Stimulated activated naive B cell treated with anti-CD40 and anti-IgM and Interleukin-4, amounts not matched to agents 10 μg/mL and 1 μg/mL and 100 μg/mL, for 72 hours (primary cell): ENCODE data around the gene ZNF76.

Experiments
- ATAC-seq, 2 donors: fragments of 150-1000 bp; cut with Tn5 transposase; replicated peaks; 2 replicates each; pipeline ENCODE4 v1.10.0; 2021; ENCODE audit warnings: moderate library complexity in 1 of 2
- DNase-seq: peaks from one replicate; pipeline ENCODE4 v3.0.0; 2021
- H3K27ac Mint-ChIP-seq: one replicate; pipeline ENCODE4 v1.8.0; 2022; ENCODE audit warnings: mild to moderate bottlenecking, mixed read lengths
- H3K27me3 Mint-ChIP-seq, 2 donors: one replicate each; pipeline ENCODE4 v1.8.0; 2022; ENCODE audit warnings: mixed read lengths in 2 of 2
- H3K36me3 Mint-ChIP-seq, 2 donors: one replicate each; pipeline ENCODE4 v1.8.0; 2022; ENCODE audit warnings: mixed read lengths in 2 of 2, mild to moderate bottlenecking in 1 of 2
- H3K4me1 Mint-ChIP-seq, 2 donors: one replicate each; pipeline ENCODE4 v1.8.0; 2022; ENCODE audit warnings: mixed read lengths in 2 of 2, mild to moderate bottlenecking in 1 of 2
- H3K4me3 Mint-ChIP-seq, 2 donors: one replicate each; pipeline ENCODE4 v1.8.0; 2022; ENCODE audit warnings: mild to moderate bottlenecking in 2 of 2, mixed read lengths in 2 of 2, moderate library complexity in 1 of 2
- H3K9me3 Mint-ChIP-seq, 2 donors: one replicate each; pipeline ENCODE4 v1.8.0; 2022; ENCODE audit warnings: mixed read lengths in 2 of 2, mild to moderate bottlenecking in 1 of 2

Gene ZNF76

DNA sequence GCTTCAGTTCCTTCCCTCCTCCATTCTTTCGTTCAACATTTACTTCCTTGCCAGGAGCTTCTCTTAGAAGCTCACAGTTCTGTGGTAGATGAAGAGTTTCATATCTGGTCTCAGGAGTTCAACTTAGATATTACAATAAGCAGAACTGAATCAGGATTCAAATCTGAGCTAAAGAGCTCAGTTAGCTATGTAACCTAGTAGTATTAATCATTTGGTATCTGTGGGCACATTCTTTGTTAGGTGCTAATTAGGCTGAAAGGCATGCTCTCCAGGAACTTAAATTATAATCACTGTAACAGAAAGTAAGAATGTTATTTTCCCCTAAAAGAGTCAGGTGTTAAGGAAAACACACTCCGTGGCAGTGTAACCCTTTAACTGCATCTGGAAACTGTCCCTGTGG, 8.4 kb downstream of the ZNF76 start:
- H3K27ac Mint-ChIP-seq = peak overlapping the region; percentile 56
- no peak overlapping the region for H3K4me3 Mint-ChIP-seq
- peak in 1 of 2 donors; percentile 44 for ATAC-seq

DNA sequence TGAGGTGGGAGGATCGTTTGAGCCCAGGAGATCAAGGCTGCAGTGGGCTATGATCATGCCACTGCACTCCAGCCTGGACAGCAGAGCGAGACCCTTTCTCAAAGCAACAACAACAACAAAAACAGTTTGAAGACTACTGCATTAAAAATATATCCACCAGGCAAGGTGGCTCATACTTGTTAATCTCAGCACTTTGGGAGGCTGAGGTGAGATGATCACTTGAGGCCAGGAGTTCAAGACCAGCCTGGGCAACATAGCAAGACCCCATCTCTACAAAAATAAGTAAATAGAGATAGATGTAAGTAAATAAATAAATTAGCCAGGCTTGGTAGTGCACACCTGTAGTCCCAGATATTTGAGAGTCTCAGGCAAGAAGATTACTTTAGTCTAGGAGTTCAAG, 12.5 kb downstream of the ZNF76 start:
- DNase-seq (no peak), ATAC-seq (no peak)
- Mint-ChIP-seq H3K27me3 (no peaks in the 10 kb centered on the region), H3K9me3 (no peaks in the 10 kb centered on the region), H3K4me1 (peaks cover 9 to 25% of the 10 kb centered on the region in 2 donors), H3K4me3 (no peak overlapping the region), H3K27ac (no peak overlapping the region), H3K36me3 (peaks cover 2 to 18% of the 10 kb centered on the region in 2 donors)

More for the DNA sequence above, 8.4 kb downstream of the ZNF76 start:
- no peaks in the 10 kb centered on the region for H3K27me3 Mint-ChIP-seq
- peaks cover 26 to 47% of the 10 kb centered on the region in 2 donors for H3K4me1 Mint-ChIP-seq
- H3K36me3 Mint-ChIP-seq = peaks cover 7 to 29% of the 10 kb centered on the region in 2 donors
- DNase-seq = no peak
- H3K9me3 Mint-ChIP-seq = no peaks in the 10 kb centered on the region

DNA sequence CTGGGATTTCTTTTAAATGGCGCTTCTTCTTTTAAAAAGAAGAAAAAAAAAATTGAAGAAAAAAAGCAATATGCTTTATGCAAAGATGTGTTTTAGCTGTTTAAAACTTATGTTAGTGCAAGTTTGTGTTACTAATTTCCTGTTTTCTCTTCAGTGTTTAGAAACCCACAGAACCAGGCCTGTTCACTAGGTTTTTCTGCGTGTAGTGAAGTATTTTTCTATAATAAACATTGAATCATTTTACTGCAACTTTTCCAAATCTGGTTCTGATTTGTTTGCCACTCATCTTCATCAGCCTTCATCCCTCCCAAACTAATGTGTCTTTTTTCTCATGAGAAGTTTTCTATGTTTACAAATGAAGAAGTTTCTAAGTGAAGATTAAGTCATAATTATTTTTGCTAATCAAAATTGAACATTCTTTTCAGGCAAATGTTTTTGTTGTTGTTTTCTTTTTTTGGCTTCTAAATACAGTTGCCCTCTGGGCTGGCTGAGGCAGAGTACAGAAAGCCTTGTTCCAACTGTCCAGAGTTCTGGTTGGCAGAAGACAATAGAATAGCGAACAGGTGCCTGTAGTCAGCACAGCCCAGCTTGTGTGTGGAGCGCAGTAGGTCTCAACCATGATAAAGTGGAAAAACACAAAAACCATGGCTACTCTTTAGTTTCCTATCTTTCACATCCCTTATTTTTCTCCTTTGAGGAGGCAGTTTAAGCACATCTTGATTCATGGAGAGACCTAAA, 14.5 kb downstream of the ZNF76 start:
- no peaks in the 10 kb centered on the region for H3K9me3 Mint-ChIP-seq
- DNase-seq (no peak), ATAC-seq (no peak)
- no peaks in the 10 kb centered on the region for H3K27me3 Mint-ChIP-seq
- H3K4me3 Mint-ChIP-seq = no peak overlapping the region
- H3K27ac Mint-ChIP-seq = no peak overlapping the region
- H3K36me3 Mint-ChIP-seq = peaks cover 2 to 15% of the 10 kb centered on the region in 2 donors
- peaks cover 5 to 15% of the 10 kb centered on the region in 2 donors for H3K4me1 Mint-ChIP-seq

DNA sequence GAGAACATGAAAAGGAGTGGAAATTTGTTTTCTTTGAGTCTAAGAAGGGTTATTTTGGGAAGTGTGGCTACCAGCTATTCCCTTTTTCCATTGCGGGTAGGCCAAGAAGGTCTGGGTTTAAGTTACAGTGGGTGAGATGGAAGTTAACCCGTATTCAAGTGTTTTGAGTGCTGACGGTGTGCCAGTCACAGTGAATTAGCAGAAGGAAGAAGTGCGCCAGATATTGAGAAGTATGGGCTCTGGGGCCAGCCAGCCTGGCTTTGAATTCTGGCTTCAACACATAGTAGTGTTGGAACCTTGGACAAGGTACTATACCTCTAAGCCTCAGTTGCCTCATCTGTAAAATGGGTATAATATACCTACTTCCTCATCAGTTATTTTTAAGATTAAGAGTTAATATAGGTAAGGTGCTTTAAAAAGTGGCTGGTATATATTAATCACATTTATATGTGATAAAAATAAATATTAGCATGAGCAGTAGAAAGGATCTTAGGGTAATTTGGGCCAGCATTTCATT, 16.3 kb downstream of the ZNF76 start:
- DNase-seq = no peak
- no peak for ATAC-seq
- peaks cover 6 to 12% of the 10 kb centered on the region in 2 donors for H3K36me3 Mint-ChIP-seq
- H3K9me3 Mint-ChIP-seq = no peaks in the 10 kb centered on the region
- peaks cover 5 to 10% of the 10 kb centered on the region in 2 donors for H3K4me1 Mint-ChIP-seq
- no peaks in the 10 kb centered on the region for H3K27me3 Mint-ChIP-seq
- no peak overlapping the region for H3K27ac Mint-ChIP-seq
- no peak overlapping the region for H3K4me3 Mint-ChIP-seq

DNA sequence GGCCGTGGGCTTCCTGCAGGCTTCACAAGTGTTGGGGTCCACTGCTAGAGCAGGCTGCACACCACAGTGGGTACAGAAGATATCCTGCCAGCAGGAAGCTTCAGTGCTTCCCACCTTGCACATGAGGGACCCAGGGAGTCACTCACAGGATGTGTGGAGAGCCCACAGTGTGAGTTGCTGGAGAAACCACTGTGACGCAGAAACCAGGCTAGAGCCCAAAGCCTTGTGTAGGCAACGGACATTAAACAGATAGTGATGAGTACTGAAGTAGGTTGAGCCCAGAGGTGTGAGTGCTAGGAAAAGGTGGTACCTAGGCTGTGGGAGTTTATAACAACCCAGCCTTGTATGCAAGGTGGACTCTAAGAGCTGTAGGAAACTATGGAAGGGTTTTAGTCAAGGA, 19.2 kb downstream of the ZNF76 start:
- Mint-ChIP-seq H3K27me3 (no peaks in the 10 kb centered on the region), H3K4me1 (peaks cover 5 to 10% of the 10 kb centered on the region in 2 donors), H3K9me3 (no peaks in the 10 kb centered on the region), H3K4me3 (no peak overlapping the region), H3K36me3 (peaks cover 18 to 25% of the 10 kb centered on the region in 2 donors), H3K27ac (no peak overlapping the region)
- ATAC-seq (no peak), DNase-seq (no peak)

DNA sequence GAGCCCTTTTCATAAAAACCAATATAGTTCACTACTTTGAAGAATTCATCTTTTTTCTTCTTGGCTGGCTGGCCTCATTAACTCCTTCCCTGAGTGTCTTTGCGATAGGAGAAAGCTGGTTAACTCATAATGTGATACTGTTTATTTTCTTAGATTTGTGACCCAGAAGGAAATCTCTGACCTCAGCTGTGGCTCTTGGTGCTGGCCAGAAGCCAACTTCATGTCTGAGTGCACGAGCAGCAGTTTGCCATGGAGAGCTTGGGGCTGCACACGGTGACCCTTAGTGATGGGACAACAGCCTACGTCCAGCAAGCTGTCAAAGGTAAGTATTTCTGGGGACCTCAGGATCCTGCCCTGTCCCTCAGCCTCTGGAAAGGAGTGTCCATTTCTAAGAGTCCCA, 21.4 kb downstream of the ZNF76 start:
- Mint-ChIP-seq H3K4me1 (no peaks in the 10 kb centered on the region), H3K36me3 (peaks cover 23 to 31% of the 10 kb centered on the region in 2 donors), H3K9me3 (no peaks in the 10 kb centered on the region), H3K27me3 (no peaks in the 10 kb centered on the region), H3K4me3 (no peak overlapping the region), H3K27ac (no peak overlapping the region)
- no peak for ATAC-seq
- no peak for DNase-seq

DNA sequence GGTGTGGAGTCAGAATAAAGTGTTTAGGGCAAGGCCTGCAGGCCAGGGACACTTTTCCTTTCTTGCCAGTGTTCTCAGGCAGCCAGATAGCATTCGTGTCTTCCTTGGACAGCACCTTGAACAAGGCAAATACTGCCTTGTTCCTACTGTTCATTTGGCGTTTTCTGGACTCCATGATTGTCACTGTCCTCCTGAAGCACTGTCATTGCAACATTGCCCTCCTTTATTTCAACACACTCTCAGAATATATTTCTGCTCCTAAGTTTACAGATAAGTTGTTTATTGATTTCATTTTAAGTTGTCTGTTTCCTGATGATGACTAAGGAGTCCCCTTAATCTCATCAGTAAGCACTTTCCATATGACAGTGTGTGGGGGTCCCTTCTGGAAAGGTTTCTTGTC, 22.9 kb downstream of the ZNF76 start:
- H3K36me3 Mint-ChIP-seq = peaks cover 36 to 46% of the 10 kb centered on the region in 2 donors
- ATAC-seq = no peak
- H3K9me3 Mint-ChIP-seq = no peaks in the 10 kb centered on the region
- no peak overlapping the region for H3K4me3 Mint-ChIP-seq
- H3K27me3 Mint-ChIP-seq = no peaks in the 10 kb centered on the region
- no peaks in the 10 kb centered on the region for H3K4me1 Mint-ChIP-seq
- no peak overlapping the region for H3K27ac Mint-ChIP-seq
- no peak for DNase-seq

DNA sequence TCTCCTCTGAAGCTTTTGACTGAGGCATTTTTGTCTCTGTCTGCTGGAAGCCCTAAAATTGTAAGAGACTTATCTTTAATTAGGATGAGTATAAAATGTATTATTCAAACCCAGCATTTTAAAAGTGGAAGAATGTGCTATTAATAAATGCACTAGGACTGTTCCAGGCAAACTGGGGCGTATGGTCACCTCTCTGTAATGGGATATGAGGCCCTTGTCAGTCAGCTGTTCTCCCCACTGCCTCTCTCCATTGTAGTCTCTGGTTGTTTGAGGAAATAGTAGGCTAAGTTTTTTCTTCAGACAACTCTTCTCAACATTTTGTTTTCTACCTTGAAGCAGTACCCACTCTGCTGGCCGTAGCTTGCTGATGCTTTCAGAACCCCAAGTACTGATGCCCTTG, 23.8 kb downstream of the ZNF76 start:
- H3K4me3 Mint-ChIP-seq = no peak overlapping the region
- H3K9me3 Mint-ChIP-seq = no peaks in the 10 kb centered on the region
- H3K36me3 Mint-ChIP-seq = peaks cover 38 to 50% of the 10 kb centered on the region in 2 donors
- no peaks in the 10 kb centered on the region for H3K4me1 Mint-ChIP-seq
- no peak overlapping the region for H3K27ac Mint-ChIP-seq
- H3K27me3 Mint-ChIP-seq = no peaks in the 10 kb centered on the region
- ATAC-seq (no peak), DNase-seq (no peak)

DNA sequence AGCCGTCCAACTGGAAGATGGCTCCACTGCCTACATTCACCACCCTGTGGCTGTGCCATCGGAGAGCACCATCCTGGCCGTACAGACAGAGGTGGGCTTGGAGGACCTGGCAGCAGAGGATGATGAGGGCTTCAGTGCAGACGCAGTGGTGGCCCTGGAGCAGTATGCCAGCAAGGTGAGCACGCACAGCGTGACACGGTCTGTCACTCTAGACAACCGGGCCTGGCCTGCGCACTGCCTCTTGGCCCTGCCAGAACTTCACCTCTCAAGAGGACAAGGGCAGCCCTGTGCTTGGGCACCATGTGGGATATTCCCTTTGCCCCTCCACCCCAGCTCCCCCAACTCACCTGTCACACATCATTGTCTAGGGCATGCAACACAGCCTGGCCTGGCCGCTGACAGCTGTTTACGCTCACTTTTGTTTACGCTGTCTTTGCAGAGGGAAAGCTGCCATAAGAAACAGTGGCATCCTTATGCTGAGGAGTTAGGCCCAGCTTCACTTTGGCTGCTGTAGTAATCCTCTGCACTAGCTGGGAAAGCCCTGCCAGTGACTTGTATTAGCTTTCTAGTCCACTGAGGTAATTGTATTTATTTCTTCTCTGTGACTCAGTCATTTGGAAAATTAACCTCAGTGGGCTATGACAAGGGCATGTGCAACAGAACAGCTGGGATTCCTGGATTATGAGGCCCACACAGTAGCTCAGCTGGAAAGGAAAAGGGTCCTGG, 28.3 kb downstream of the ZNF76 start:
- ATAC-seq (no peak), DNase-seq (no peak)
- Mint-ChIP-seq H3K4me1 (peaks cover 11 to 12% of the 10 kb centered on the region in 2 donors), H3K27ac (no peak overlapping the region), H3K36me3 (peaks cover 44 to 69% of the 10 kb centered on the region in 2 donors), H3K4me3 (no peak overlapping the region), H3K27me3 (no peaks in the 10 kb centered on the region), H3K9me3 (no peaks in the 10 kb centered on the region)

DNA sequence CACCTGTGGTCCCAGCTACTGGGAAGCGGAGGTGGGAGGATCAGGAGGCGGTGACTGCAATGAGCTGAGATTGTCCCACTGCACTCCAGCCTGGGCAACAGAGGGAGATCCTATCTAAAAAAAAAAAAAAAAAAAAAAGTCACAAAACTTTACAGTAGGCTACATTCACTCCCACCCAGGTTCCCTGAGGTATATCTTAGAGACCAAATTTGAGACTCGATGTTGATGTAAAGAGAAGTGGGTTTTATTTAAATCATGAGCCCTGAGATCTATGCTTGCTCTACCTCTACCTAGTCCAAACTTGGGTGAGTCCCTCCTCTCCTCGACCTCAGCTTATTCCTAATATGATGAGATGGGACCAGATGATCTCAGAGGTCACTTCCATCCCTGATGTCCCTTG, 29.3 kb downstream of the ZNF76 start:
- H3K27ac Mint-ChIP-seq = no peak overlapping the region
- no peak for DNase-seq
- peaks cover 45 to 66% of the 10 kb centered on the region in 2 donors for H3K36me3 Mint-ChIP-seq
- no peaks in the 10 kb centered on the region for H3K9me3 Mint-ChIP-seq
- ATAC-seq = no peak
- no peaks in the 10 kb centered on the region for H3K27me3 Mint-ChIP-seq
- H3K4me1 Mint-ChIP-seq = peaks cover 11 to 12% of the 10 kb centered on the region in 2 donors
- H3K4me3 Mint-ChIP-seq = no peak overlapping the region

DNA sequence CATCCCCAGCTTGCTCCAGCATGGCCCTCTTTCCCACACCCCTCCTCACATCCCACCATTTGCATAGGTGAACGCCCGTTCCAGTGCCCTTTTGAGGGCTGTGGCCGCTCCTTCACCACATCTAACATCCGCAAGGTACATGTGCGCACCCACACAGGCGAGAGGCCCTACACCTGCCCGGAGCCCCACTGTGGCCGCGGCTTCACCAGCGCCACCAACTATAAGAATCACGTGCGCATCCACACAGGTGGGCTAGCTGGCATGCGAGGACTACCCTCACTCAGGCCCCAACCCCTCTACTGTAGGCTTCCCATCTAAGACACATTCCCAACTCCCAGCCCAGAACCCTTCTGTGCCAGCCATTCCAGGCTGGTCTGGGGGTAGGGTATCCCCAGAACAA, 32.0 kb downstream of the ZNF76 start:
- no peak overlapping the region for H3K4me3 Mint-ChIP-seq
- ATAC-seq (no peak), DNase-seq (no peak)
- no peak overlapping the region for H3K27ac Mint-ChIP-seq
- H3K27me3 Mint-ChIP-seq = no peaks in the 10 kb centered on the region
- H3K9me3 Mint-ChIP-seq = no peaks in the 10 kb centered on the region
- H3K36me3 Mint-ChIP-seq = peaks cover 53 to 72% of the 10 kb centered on the region in 2 donors
- peaks cover 11 to 14% of the 10 kb centered on the region in 2 donors for H3K4me1 Mint-ChIP-seq

DNA sequence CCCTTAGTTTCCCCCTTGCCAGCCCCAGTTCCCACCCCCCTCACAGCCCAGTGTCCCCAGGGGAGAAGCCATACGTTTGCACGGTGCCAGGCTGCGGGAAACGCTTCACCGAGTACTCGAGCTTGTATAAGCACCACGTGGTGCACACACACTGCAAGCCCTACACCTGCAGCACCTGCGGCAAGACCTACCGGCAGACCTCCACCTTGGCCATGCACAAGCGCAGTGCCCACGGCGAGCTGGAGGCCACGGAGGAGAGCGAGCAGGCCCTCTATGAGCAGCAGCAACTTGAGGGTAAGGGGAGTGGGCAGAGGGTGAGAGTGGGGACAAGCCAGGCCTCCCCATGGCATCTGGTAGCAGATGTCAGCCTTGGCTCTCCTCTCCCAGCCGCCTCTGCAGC, 33.0 kb downstream of the ZNF76 start:
- Mint-ChIP-seq H3K9me3 (no peaks in the 10 kb centered on the region), H3K4me1 (peaks cover 15 to 16% of the 10 kb centered on the region in 2 donors), H3K27ac (peak overlapping the region; percentile 44), H3K36me3 (peaks cover 47 to 66% of the 10 kb centered on the region in 2 donors), H3K27me3 (no peaks in the 10 kb centered on the region), H3K4me3 (no peak overlapping the region)
- no peak for DNase-seq
- no peak for ATAC-seq

DNA sequence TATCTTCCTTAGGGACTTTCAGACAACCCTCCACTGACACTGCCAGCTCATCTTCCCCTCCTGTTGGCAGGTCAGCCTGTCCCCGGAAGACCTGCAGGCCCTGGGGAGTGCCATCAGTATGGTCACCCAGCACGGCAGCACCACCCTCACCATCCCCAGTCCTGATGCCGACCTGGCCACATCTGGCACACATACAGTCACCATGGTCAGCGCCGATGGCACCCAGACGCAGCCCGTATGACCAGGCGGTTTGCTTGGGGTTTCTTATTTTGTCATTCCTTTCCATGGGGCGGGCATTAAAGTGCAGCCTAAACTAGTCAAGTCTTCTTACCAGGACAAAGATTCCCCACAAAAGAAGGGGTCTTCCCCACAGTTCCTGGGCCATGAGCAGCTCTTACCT, 34.1 kb downstream of the ZNF76 start:
- H3K27me3 Mint-ChIP-seq = no peaks in the 10 kb centered on the region
- H3K36me3 Mint-ChIP-seq = peaks cover 46 to 62% of the 10 kb centered on the region in 2 donors
- no peaks in the 10 kb centered on the region for H3K9me3 Mint-ChIP-seq
- H3K4me3 Mint-ChIP-seq = no peak overlapping the region
- no peak overlapping the region for H3K27ac Mint-ChIP-seq
- peaks cover 19 to 20% of the 10 kb centered on the region in 2 donors for H3K4me1 Mint-ChIP-seq
- DNase-seq = no peak
- no peak for ATAC-seq

DNA sequence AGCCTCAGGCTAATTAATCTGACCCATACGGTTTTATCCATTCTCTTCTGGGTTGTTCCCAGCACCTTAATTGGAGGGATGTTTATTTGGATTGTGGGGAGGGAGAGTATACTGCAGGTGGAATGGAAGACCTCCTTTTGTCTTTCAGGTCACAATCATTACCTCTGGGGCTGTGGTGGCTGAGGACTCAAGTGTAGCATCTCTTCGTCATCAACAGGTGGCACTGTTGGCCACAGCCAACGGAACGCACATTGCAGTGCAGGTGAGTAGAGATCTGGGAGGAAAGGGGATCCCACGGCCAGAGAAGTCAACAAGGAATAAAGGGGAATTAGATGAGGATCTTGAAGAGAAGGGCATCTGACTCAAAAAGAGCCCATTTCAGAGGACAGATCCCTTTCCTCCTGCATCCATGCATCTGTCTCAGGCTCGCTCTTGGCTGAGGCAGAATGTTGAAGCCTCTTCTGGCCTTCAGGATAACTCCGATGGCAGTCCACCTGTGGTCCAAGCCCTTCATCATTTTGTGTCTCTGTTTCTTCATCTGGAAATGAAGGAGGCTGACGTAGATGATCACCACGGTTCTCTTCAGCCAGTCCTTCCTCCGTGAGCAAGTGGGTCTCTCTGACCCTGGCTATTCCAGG, 34.9 kb downstream of the ZNF76 start:
- Mint-ChIP-seq H3K27ac (no peak overlapping the region), H3K4me1 (peaks cover 26 to 27% of the 10 kb centered on the region in 2 donors), H3K4me3 (no peak overlapping the region), H3K36me3 (peaks cover 43 to 59% of the 10 kb centered on the region in 2 donors), H3K27me3 (no peaks in the 10 kb centered on the region), H3K9me3 (no peaks in the 10 kb centered on the region)
- DNase-seq = no peak
- peak in 1 of 2 donors; percentile 20 for ATAC-seq
